ENCODE measurements around the gene SMARCD1. TPM values are rescaled to one million over a fixed set of nuclear protein-coding genes. Genes with fewer than 3 reads are reported as not detected.
A peak's percentile ranks its signal among the peaks of the same experiment; 100 is the strongest.

SMARCD1 gene
- total RNA-seq, 1 experiment from 2014 or later: 152 TPM

GRCh38 chr12:50099302-50100008 is 14.3 kb downstream of the SMARCD1 start:
- TF ChIP-seq EZH2 (IDR thresholded peaks at IDR 0.05; ENCODE audit: borderline replicate concordance, low read depth, low read length, poor library complexity, severe bottlenecking) (no peak), CTCF (conservative IDR thresholded peaks at IDR 0.05; ENCODE audit: low read depth, low read length) (no peak)
- ChIA-PET CTCF (no interaction called here), POLR2A (ENCODE audit: low non-redundant PET) (no interaction called here)
- Histone ChIP-seq H3K27me3 (replicated peaks; ENCODE audit: insufficient read depth, low read depth, low read length, poor library complexity) (no peaks in the 10 kb centered on the region), H3K9me3 (ENCODE audit: low read depth, low read length, poor library complexity, severe bottlenecking) (no peaks in the 10 kb centered on the region), H3K4me1 (ENCODE audit: insufficient read depth, low read length, poor library complexity, severe bottlenecking) (peaks cover 8% of the 10 kb centered on the region), H3K27ac (ENCODE audit: low read depth, low read length, poor library complexity, severe bottlenecking) (no peak overlapping the region), H3K36me3 (ENCODE audit: insufficient read depth, low read length, poor library complexity, severe bottlenecking) (peaks cover 60% of the 10 kb centered on the region), H3K4me3 (ENCODE audit: low read depth, low read length, poor library complexity, severe bottlenecking) (no peak overlapping the region)
- BruUV-seq (replicated peaks): no TSS peak
- DNase-seq (ENCODE audit: low spot score): peak; percentile 23
- intact Hi-C loops (cut with micrococcal nuclease; ENCODE audit: unreplicated experiment): no loop called here

- H3K9me3 ChIP-seq (ENCODE audit: low read depth, low read length, poor library complexity, severe bottlenecking): no peaks in the 10 kb centered on the region
- no TSS peak for BruUV-seq (replicated peaks)
- ChIA-PET POLR2A (ENCODE audit: low non-redundant PET) (interaction anchor here (0.6 kb wide), 2 partner anchors 13 to 754 kb away, joined by 3 to 4 read pairs; partner anchors contain the start of gene DNAJC22), CTCF (interaction anchor here (1.3 to 2.5 kb wide), 2 partner anchors 11 to 30 kb away, joined by 4 to 21 read pairs; partner anchors contain the start of gene COX14)
- no peak overlapping the region for H3K27ac ChIP-seq (ENCODE audit: low read depth, low read length, poor library complexity, severe bottlenecking)
- TF ChIP-seq EZH2 (IDR thresholded peaks at IDR 0.05; ENCODE audit: borderline replicate concordance, low read depth, low read length, poor library complexity, severe bottlenecking) (no peak), CTCF (conservative IDR thresholded peaks at IDR 0.05; ENCODE audit: low read depth, low read length) (no peak)
- H3K27me3 ChIP-seq (replicated peaks; ENCODE audit: insufficient read depth, low read depth, low read length, poor library complexity): no peaks in the 10 kb centered on the region
- DNase-seq (ENCODE audit: low spot score): no peak
- intact Hi-C loops (cut with micrococcal nuclease; ENCODE audit: unreplicated experiment): no loop called here
- peaks cover 49% of the 10 kb centered on the region for H3K36me3 ChIP-seq (ENCODE audit: insufficient read depth, low read length, poor library complexity, severe bottlenecking)
- no peak overlapping the region for H3K4me3 ChIP-seq (ENCODE audit: low read depth, low read length, poor library complexity, severe bottlenecking)
- H3K4me1 ChIP-seq (ENCODE audit: insufficient read depth, low read length, poor library complexity, severe bottlenecking): peaks cover 8% of the 10 kb centered on the region
Measured at GRCh38 chr12:50100561-50100960, 15.4 kb downstream of the SMARCD1 start.

DNA sequence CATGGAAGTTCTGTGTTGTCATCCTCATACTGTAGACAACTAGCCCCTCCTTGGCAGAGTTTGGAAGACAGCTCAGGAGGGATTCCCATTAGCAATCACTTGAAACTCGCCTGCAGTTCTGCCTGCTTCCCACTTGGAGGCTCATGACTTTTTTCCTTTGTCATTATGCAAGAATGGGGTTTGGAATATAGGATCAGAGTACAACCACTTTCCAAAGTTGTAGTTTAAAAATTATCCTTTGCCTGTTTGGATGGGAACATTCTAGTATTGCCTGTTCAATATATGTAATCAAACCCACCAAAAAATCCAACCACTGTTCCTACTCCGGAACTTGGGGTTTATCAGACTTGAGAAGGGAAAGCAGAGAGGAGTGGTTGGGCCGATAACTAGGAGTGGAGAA is 16.5 kb downstream of the SMARCD1 start:
- intact Hi-C loops (cut with micrococcal nuclease; ENCODE audit: unreplicated experiment): no loop called here
- peaks cover 8% of the 10 kb centered on the region for H3K4me1 ChIP-seq (ENCODE audit: insufficient read depth, low read length, poor library complexity, severe bottlenecking)
- peak; percentile 73 for DNase-seq (ENCODE audit: low spot score)
- ChIA-PET CTCF (interaction anchor here (0.6 to 2.5 kb wide), 4 partner anchors 10 to 74 kb away, joined by 3 to 21 read pairs (median 4); partner anchors contain the start of genes COX14 and SMARCD1), POLR2A (ENCODE audit: low non-redundant PET) (no interaction called here)
- H3K4me3 ChIP-seq (ENCODE audit: low read depth, low read length, poor library complexity, severe bottlenecking): no peak overlapping the region
- no peaks in the 10 kb centered on the region for H3K9me3 ChIP-seq (ENCODE audit: low read depth, low read length, poor library complexity, severe bottlenecking)
- H3K27ac ChIP-seq (ENCODE audit: low read depth, low read length, poor library complexity, severe bottlenecking): no peak overlapping the region
- no TSS peak for BruUV-seq (replicated peaks)
- no peaks in the 10 kb centered on the region for H3K27me3 ChIP-seq (replicated peaks; ENCODE audit: insufficient read depth, low read depth, low read length, poor library complexity)
- no peak for TF ChIP-seq EZH2 (IDR thresholded peaks at IDR 0.05; ENCODE audit: borderline replicate concordance, low read depth, low read length, poor library complexity, severe bottlenecking)
- TF ChIP-seq CTCF (conservative IDR thresholded peaks at IDR 0.05; ENCODE audit: low read depth, low read length): peak; percentile 60
- peaks cover 38% of the 10 kb centered on the region for H3K36me3 ChIP-seq (ENCODE audit: insufficient read depth, low read length, poor library complexity, severe bottlenecking)

All from A673 (cell line).